IPS-NIHi7 (cell line): ENCODE results near the gene ELL3.

ENCODE experiments used
- DNase-seq: peaks from one replicate; pipeline ENCODE4 v3.0.0; 2012; ENCODE audit warnings: mixed read lengths; ENCODE audit errors: extremely low spot score

ELL3 gene

DNA sequence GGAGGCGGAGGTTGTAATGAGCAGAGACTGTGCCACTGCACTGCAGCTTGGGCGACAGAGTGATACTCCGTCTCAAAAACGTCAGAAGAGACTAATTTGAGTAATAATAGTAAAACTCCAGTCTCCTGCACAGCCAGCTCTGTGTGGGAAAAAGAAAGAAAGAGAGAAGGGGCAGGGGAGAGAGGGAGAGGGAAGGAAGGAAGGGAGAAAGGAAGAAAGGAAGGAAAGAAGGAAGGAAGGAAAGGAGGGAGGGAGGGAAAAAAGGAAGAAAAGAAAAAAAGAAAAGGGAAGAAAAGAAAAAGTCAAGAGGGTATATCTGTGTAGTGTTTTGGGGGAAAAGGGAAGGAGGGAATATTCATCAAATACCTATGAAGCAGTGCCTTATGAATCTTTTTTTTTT is 53.6 kb downstream of the ELL3 start:
- no peak for DNase-seq
